Stomach (tissue), 9 donors: ENCODE measurements around the gene CNDP2. TPM values are rescaled to one million over a fixed set of nuclear protein-coding genes. Genes with fewer than 3 reads are reported as not detected.
A peak's percentile ranks its signal among the peaks of the same experiment; 100 is the strongest.

Source experiments
- DNase-seq, 2 donors: peaks; one replicate each; pipeline versions ENCODE4 v3.0.0 to v3.0.0-alpha.2; 2013 to 2019
- H3K27ac ChIP-seq, 5 donors: fragments of 200-600 bp in 4 of 5; sonication (generic) in 4 of 5; one replicate each; pipeline ENCODE4 v1.5.1; 2013 to 2019; ENCODE audit warnings: mild to moderate bottlenecking in 1 of 5, moderate library complexity in 1 of 5
- H3K27me3 ChIP-seq, 3 donors: fragments of 200-600 bp; sonication (generic); one replicate each; pipeline ENCODE4 v1.5.1; 2017 to 2019; ENCODE audit warnings: mixed run types in 1 of 3
- H3K36me3 ChIP-seq, 4 donors: fragments of 200-600 bp; sonication (generic); 1 replicate in 3 of 4; 2 replicates in 1 of 4; pipeline ENCODE4 v1.5.1; 2016 to 2019
- H3K4me1 ChIP-seq, 4 donors: fragments of 200-600 bp; sonication (generic); one replicate each; pipeline ENCODE4 v1.5.1; 2016 to 2019
- H3K4me3 ChIP-seq, 4 donors: fragments of 200-600 bp; sonication (generic) in 3 of 4; one replicate each; pipeline ENCODE4 v1.5.1; 2016 to 2019; ENCODE audit warnings: mild to moderate bottlenecking in 1 of 4
- H3K9me3 ChIP-seq, 4 donors: fragments of 200-600 bp; sonication (generic); one replicate each; pipeline ENCODE4 v1.5.1; 2016 to 2019
- CTCF ChIP-seq, 7 experiments: fragments of 450-650 bp in 4 of 7; fragments of 200-600 bp in 3 of 7; sonication (generic) in 3 of 7; IDR thresholded peaks; one replicate each; pipeline ENCODE4 v1.5.1; 2016 to 2019; ENCODE audit warnings: antibody characterized with exemption in 7 of 7, control low read depth in 2 of 7, mild to moderate bottlenecking in 1 of 7
- EP300 ChIP-seq: sonication (generic); formaldehyde crosslinking; IDR thresholded peaks from one replicate; pipeline ENCODE4 v1.6.1; 2017; ENCODE audit warnings: antibody characterized with exemption
- POLR2A ChIP-seq, 4 donors: fragments of 450-650 bp; IDR thresholded peaks; one replicate each; pipeline ENCODE4 v1.6.1; 2016; ENCODE audit warnings: antibody characterized with exemption in 4 of 4, control low read depth in 2 of 4, mild to moderate bottlenecking in 1 of 4, moderate library complexity in 1 of 4
- POLR2AphosphoS5 ChIP-seq, 3 donors: sonication (generic); formaldehyde crosslinking; IDR thresholded peaks; one replicate each; pipeline ENCODE4 v1.6.1; 2016; ENCODE audit warnings: antibody characterized with exemption in 3 of 3
- whole genome bisulfite sequencing, 5 donors: extraction: QIAGEN DNeasy Blood & Tissue Kit in 3 of 5; methylation state at CpG; one replicate each; pipeline versions ENCODE4 v1.1.5 to v1.1.7; 2013 to 2018; 5-methylcytosine and 5-hydroxymethylcytosine counted together
- intact Hi-C: fragments of 100-400 bp; cut with DNase I; formaldehyde crosslinking; loops from one replicate; pipeline ENCODE4 v1.15.1; 2023; ENCODE audit warnings: low total_unique reads
- polyA plus RNA-seq, 3 donors: library from polyadenylated mRNA; stranded (reverse); fragments of 200-250 nt; gene quantifications; one replicate each; pipeline ENCODE4 v1.2.3, GENCODE V29; 2013
- total RNA-seq, 5 donors: library from RNA; depleted of rRNA; stranded (reverse); fragments of >200 nt; gene quantifications; one replicate each; pipeline versions ENCODE4 v1.1.0 to v1.2.3, GENCODE V29; 2014 to 2016
- donor health status: healthy with polysubstance abuse.
- donor health status: Bipolar disorder and iron deficiency.
- donor health status: healthy.

Gene CNDP2
- total and polyA plus RNA-seq, 8 donors: 12.8 to 204 (median 113) TPM

- Histone ChIP-seq H3K4me1 (peaks cover 9 to 16% (median 12%) of the 10 kb centered on the region in 4 donors), H3K27ac (no peak overlapping the region), H3K36me3 (no peaks in the 10 kb centered on the region), H3K4me3 (no peak overlapping the region), H3K9me3 (peaks cover 6 to 14% (median 10%) of the 10 kb centered on the region in 4 donors), H3K27me3 (no peaks in the 10 kb centered on the region)
- TF ChIP-seq POLR2A (IDR thresholded peaks at IDR 0.05) (no peak), POLR2AphosphoS5 (IDR thresholded peaks at IDR 0.05) (no peak), CTCF (IDR thresholded peaks at IDR 0.05) (no peak), EP300 (no peak)
- intact Hi-C loops: loop anchor here (5.0 to 10.0 kb wide), 2 partner anchors 192 to 355 kb away; no protein-coding TSS in a partner anchor
- no peak for DNase-seq
- WGBS, 5 donors: 88 to 100% (median 94%) methylated on average over 1 of the region's 1 CpG
These were observed 53.5 kb downstream of the CNDP2 start for GRCh38 chr18:74549591-74550104.

DNA sequence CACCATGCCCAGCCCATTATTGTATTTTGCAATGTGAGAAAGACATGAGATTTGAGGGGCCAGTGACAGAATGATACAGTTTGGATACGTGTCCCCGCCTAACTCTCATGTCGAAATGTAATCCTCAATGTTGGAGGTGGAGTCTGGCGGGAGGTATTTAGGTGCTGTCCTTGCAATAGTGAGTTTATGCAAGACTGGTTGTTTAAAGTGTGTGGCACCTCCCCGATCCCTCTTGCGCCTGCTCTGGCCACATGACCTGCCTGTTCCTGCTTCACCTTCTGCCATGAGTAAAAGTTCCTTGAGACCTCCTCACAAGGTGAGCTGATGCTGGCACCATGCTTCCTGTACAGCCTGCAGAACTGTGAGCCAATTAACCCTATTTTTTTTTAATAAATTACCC, 54.7 kb downstream of the CNDP2 start:
- no peak for DNase-seq
- Histone ChIP-seq H3K27me3 (peaks cover 0 to 8% (median 0%) of the 10 kb centered on the region in 3 donors), H3K4me1 (peaks cover 9 to 16% (median 12%) of the 10 kb centered on the region in 4 donors), H3K27ac (no peak overlapping the region), H3K4me3 (no peak overlapping the region), H3K36me3 (no peaks in the 10 kb centered on the region), H3K9me3 (peaks cover 6 to 14% (median 10%) of the 10 kb centered on the region in 4 donors)
- intact Hi-C loops: loop anchor here (5.0 to 10.0 kb wide), 2 partner anchors 194 to 356 kb away; no protein-coding TSS in a partner anchor
- WGBS, 5 donors: 93 to 97% (median 94%) methylated on average over 6 of the region's 6 CpGs
- TF ChIP-seq POLR2A (IDR thresholded peaks at IDR 0.05) (no peak), CTCF (IDR thresholded peaks at IDR 0.05) (no peak), EP300 (no peak)

GRCh38 chr18:74551452-74551851, 55.3 kb downstream of the CNDP2 start:
- Histone ChIP-seq H3K27ac (no peak overlapping the region), H3K27me3 (peaks cover 0 to 14% (median 0%) of the 10 kb centered on the region in 3 donors), H3K36me3 (no peaks in the 10 kb centered on the region), H3K4me3 (no peak overlapping the region), H3K4me1 (peaks cover 6 to 12% (median 7%) of the 10 kb centered on the region in 4 donors), H3K9me3 (peaks cover 6 to 14% (median 10%) of the 10 kb centered on the region in 4 donors)
- TF ChIP-seq POLR2A (IDR thresholded peaks at IDR 0.05): no peak
- TF ChIP-seq CTCF (IDR thresholded peaks at IDR 0.05): no peak
- TF ChIP-seq EP300: no peak
- TF ChIP-seq POLR2AphosphoS5 (IDR thresholded peaks at IDR 0.05): no peak
- DNase-seq: no peak
- WGBS, 5 donors: 32 to 56% (median 54%) methylated on average over 3 of the region's 3 CpGs
- intact Hi-C loops: loop anchor here (5.0 to 10.0 kb wide), 2 partner anchors 194 to 357 kb away; no protein-coding TSS in a partner anchor

- H3K27me3 ChIP-seq: peaks cover 0 to 17% (median 0%) of the 10 kb centered on the region in 3 donors
- no peak overlapping the region for H3K27ac ChIP-seq
- TF ChIP-seq POLR2A (IDR thresholded peaks at IDR 0.05) (no peak), EP300 (no peak), CTCF (IDR thresholded peaks at IDR 0.05) (peak in 5 of 7 experiments; percentile 51 to 79 (median 68)), POLR2AphosphoS5 (IDR thresholded peaks at IDR 0.05) (peak in 1 of 3 donors; percentile 52)
- H3K4me3 ChIP-seq: no peak overlapping the region
- peaks cover 6 to 14% (median 10%) of the 10 kb centered on the region in 4 donors for H3K9me3 ChIP-seq
- DNase-seq: peak; percentile 92 to 96
- H3K36me3 ChIP-seq: no peaks in the 10 kb centered on the region
- H3K4me1 ChIP-seq: peaks cover under 1 to 7% (median 1%) of the 10 kb centered on the region in 4 donors
- WGBS, 5 donors: 15 to 28% (median 24%) methylated on average over 5 of the region's 5 CpGs
- intact Hi-C loops: loop anchor here (5.0 to 10.0 kb wide), 2 partner anchors 195 to 357 kb away; no protein-coding TSS in a partner anchor
These were observed 55.9 kb downstream of the CNDP2 start for GRCh38 chr18:74551936-74552555.
